Activated naive CD4-positive, alpha-beta T cell treated with anti-CD3 and anti-CD28 coated beads, Interleukin-2, amount 50 U/mL, for 72 hours (primary cell): ENCODE data around the gene BPI. TPM values are rescaled to one million over a fixed set of nuclear protein-coding genes. Genes with fewer than 3 reads are reported as not detected.

ENCODE experiments used
- ATAC-seq, 2 donors: fragments of 150-1000 bp; cut with Tn5 transposase; 2 replicates each; pipeline ENCODE4 v1.10.0; 2021; ENCODE audit warnings: mild to moderate bottlenecking in 2 of 2, moderate library complexity in 2 of 2
- DNase-seq, 2 donors: peaks; one replicate each; pipeline ENCODE4 v3.0.0; 2021 to 2022; ENCODE audit warnings: low spot score in 2 of 2
- H3K27ac Mint-ChIP-seq, 2 donors: one replicate each; pipeline ENCODE4 v1.8.0; 2022; ENCODE audit warnings: mild to moderate bottlenecking in 2 of 2, mixed read lengths in 2 of 2
- H3K36me3 Mint-ChIP-seq, 2 donors: one replicate each; pipeline ENCODE4 v1.8.0; 2022; ENCODE audit warnings: mixed read lengths in 2 of 2
- H3K9me3 Mint-ChIP-seq, 2 donors: one replicate each; pipeline ENCODE4 v1.8.0; 2022; ENCODE audit warnings: mixed read lengths in 2 of 2
- total RNA-seq, 2 donors: library from RNA; stranded (reverse); gene quantifications; one replicate each; pipeline ENCODE4 v1.2.3, GENCODE V29; 2022

Gene BPI
- total RNA-seq, 2 donors from 2014 or later: not detected

DNA sequence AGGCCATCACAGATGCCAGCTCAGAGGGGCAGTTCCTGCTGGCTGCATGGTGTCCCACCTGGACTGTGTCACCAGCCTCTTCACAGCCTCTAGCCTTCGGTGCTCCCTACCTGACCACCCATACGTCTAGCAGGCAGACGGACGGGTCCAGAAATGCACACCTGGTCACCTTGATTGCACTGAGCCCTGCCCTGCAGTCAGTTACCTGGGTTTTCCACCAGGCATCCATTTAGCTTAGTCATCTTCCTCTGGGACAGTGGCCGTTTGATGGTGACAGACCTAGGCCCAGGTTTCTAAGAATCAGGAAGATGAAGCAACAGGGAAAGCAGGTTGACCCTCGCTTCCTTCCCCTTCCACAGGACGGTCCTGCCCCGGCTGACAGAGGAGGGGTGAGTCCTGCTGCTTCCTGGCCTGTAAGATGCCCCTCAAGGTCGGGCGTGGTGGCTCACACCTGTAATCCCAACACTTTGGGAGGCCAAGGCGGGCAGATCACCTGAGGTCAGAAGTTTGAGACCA, 9.8 kb upstream of the BPI start:
- no peak overlapping the region for H3K27ac Mint-ChIP-seq
- H3K36me3 Mint-ChIP-seq: no peaks in the 10 kb centered on the region
- ATAC-seq (no peak), DNase-seq (no peak)
- H3K9me3 Mint-ChIP-seq: no peaks in the 10 kb centered on the region

DNA sequence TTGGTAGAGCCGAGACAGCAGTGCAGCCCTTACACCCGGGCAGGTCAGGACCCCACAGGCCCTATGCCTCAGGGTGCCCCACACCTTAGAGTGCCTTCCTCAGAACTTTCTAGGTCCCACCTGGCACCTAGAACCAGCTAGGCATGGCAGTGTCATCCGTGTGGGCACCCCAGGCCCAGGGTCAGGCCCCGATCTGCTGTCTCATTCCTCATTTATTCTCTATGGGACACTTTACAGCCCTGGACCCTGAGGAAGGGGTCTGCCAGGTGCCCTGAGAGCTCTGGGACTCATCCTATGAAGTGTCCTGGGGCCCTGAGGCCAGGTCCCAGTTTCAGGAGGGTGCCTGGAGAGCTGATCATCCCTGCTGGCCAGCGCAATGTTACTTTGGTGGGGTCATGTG, 8.1 kb upstream of the BPI start:
- Mint-ChIP-seq H3K36me3 (no peaks in the 10 kb centered on the region), H3K27ac (peak overlapping the region in 1 of 2 donors; percentile 27), H3K9me3 (no peaks in the 10 kb centered on the region)
- DNase-seq (no peak), ATAC-seq (no peak)

GRCh38 chr20:38296433-38296832, 7.5 kb upstream of the BPI start:
- H3K27ac Mint-ChIP-seq: peak overlapping the region in 1 of 2 donors; percentile 27
- H3K9me3 Mint-ChIP-seq: no peaks in the 10 kb centered on the region
- no peaks in the 10 kb centered on the region for H3K36me3 Mint-ChIP-seq
- DNase-seq (no peak), ATAC-seq (no peak)

- H3K36me3 Mint-ChIP-seq: no peaks in the 10 kb centered on the region
- ATAC-seq: no peak
- no peaks in the 10 kb centered on the region for H3K9me3 Mint-ChIP-seq
- no peak overlapping the region for H3K27ac Mint-ChIP-seq
- no peak for DNase-seq
These were observed 5.9 kb upstream of the BPI start for GRCh38 chr20:38297916-38298674.

GRCh38 chr20:38298768-38299288, 5.1 kb upstream of the BPI start:
- ATAC-seq: no peak
- no peaks in the 10 kb centered on the region for H3K36me3 Mint-ChIP-seq

GRCh38 chr20:38299963-38300362, 4.0 kb upstream of the BPI start:
- ATAC-seq: no peak
- no peaks in the 10 kb centered on the region for H3K36me3 Mint-ChIP-seq

More at GRCh38 chr20:38298768-38299288, 5.1 kb upstream of the BPI start:
- no peak for DNase-seq
- H3K9me3 Mint-ChIP-seq: no peaks in the 10 kb centered on the region
- no peak overlapping the region for H3K27ac Mint-ChIP-seq

GRCh38 chr20:38300438-38300837, 3.5 kb upstream of the BPI start:
- Mint-ChIP-seq H3K36me3 (no peaks in the 10 kb centered on the region), H3K27ac (no peak overlapping the region), H3K9me3 (no peaks in the 10 kb centered on the region)
- DNase-seq: no peak
- no peak for ATAC-seq

More at GRCh38 chr20:38299963-38300362, 4.0 kb upstream of the BPI start:
- no peaks in the 10 kb centered on the region for H3K9me3 Mint-ChIP-seq
- no peak for DNase-seq
- H3K27ac Mint-ChIP-seq: no peak overlapping the region

GRCh38 chr20:38301309-38301708, 2.6 kb upstream of the BPI start:
- Mint-ChIP-seq H3K27ac (no peak overlapping the region), H3K9me3 (no peaks in the 10 kb centered on the region), H3K36me3 (no peaks in the 10 kb centered on the region)
- ATAC-seq (peak in 1 of 2 donors; percentile 46), DNase-seq (no peak)

DNA sequence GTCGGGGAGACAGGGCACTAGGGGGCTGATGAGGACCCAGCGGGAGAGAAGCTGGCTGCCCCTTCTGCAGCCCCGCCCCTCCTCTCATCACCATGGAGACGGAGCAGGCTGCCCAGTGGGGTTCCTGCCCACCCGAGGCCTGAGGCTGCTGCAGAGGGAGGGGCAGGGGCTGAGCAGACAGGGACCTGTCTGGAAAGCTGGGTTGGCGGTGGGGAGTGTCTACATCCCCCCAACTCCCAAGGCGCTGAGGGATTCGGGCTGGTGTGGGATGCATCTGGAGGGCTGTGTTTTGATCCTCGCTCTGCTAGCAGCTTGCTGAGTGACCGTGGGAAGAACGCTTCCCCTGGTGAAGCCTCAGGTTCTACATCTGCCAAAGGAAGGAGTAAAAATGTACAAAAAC, 1.2 kb upstream of the BPI start:
- no peak for ATAC-seq

GRCh38 chr20:38304845-38305447, 990 bp downstream of the BPI start:
- H3K36me3 Mint-ChIP-seq: no peaks in the 10 kb centered on the region
- no peaks in the 10 kb centered on the region for H3K9me3 Mint-ChIP-seq
- ATAC-seq (peak in 1 of 2 donors; percentile 60), DNase-seq (peak in 1 of 2 donors; percentile 47)
- no peak overlapping the region for H3K27ac Mint-ChIP-seq

More for the DNA sequence above, 1.2 kb upstream of the BPI start:
- Mint-ChIP-seq H3K36me3 (no peaks in the 10 kb centered on the region), H3K9me3 (no peaks in the 10 kb centered on the region), H3K27ac (no peak overlapping the region)
- DNase-seq: no peak

DNA sequence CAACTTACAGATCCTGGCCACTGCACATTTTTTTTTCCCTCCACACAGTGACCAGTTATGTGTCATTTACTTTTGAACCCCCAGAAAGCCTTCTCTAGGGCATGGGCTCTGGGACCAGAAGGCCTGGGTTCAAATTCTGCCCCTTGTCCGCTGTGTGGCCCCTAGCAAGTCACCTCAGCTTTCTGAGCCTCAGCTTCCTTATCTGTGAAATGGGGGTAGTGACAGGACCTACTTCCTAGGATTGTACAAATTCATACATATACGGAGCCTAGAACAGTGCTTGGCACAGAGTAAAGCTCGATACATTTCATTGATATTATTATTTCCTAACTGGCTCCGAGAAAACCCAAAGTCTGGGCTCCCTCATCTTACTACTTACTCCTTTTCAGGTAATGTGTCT, 1.6 kb downstream of the BPI start:
- DNase-seq (no peak), ATAC-seq (no peak)
- no peaks in the 10 kb centered on the region for H3K9me3 Mint-ChIP-seq
- H3K36me3 Mint-ChIP-seq: no peaks in the 10 kb centered on the region
- no peak overlapping the region for H3K27ac Mint-ChIP-seq

- ATAC-seq: no peak
- no peak overlapping the region for H3K27ac Mint-ChIP-seq
- no peak for DNase-seq
- H3K9me3 Mint-ChIP-seq: no peaks in the 10 kb centered on the region
- H3K36me3 Mint-ChIP-seq: no peaks in the 10 kb centered on the region
These were observed 2.4 kb downstream of the BPI start for GRCh38 chr20:38306379-38306778.

DNA sequence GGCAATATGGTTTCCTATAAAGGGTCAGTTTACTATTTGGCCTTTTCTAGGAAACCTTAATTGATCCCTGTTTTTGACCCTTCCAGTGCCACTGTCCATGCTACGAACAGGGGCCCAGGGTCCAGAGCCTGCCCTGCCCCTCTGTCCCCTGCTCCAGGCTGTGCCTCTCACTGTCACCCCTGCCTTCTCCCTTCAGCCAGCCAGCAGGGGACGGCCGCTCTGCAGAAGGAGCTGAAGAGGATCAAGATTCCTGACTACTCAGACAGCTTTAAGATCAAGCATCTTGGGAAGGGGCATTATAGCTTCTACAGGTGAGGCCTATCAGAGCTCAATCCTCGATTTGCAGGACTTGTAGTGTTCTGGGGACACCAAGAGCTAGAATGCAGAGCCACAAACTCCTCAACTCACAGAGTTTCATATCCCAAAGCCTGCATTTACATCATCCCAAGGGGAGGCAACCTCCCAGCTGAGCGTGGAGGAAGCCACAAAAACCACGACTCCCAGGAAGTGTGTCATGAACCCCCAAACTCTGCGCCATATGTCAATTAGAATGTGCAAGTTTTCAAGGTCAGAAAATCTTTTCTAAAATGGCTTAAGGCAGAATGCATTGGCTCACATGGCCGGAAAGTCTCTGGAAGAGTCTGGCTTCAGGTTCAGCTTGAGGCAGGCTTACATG, 3.6 kb downstream of the BPI start:
- Mint-ChIP-seq H3K36me3 (no peaks in the 10 kb centered on the region), H3K9me3 (no peaks in the 10 kb centered on the region), H3K27ac (no peak overlapping the region)
- DNase-seq (no peak), ATAC-seq (no peak)

DNA sequence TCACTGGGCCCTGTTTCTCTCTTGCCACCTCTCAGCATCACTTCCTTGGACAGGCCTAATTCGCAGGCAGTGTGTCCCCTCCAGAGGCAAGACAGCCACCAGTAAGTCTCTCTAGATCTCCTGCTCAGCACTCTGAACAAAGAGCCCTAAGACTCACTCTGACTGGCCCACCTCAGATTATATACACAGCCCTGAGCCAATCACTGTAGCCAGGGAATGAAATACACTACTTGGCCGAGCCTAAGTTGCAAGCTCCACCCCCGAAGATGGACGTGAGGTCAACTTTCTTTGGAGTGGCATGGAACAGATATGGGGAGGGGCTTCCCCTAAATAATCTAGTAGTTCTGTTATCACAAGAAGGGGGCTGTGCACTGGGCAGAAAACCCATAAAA, 4.1 kb downstream of the BPI start:
- ATAC-seq (no peak), DNase-seq (no peak)
- no peak overlapping the region for H3K27ac Mint-ChIP-seq
- H3K9me3 Mint-ChIP-seq: no peaks in the 10 kb centered on the region
- H3K36me3 Mint-ChIP-seq: no peaks in the 10 kb centered on the region

DNA sequence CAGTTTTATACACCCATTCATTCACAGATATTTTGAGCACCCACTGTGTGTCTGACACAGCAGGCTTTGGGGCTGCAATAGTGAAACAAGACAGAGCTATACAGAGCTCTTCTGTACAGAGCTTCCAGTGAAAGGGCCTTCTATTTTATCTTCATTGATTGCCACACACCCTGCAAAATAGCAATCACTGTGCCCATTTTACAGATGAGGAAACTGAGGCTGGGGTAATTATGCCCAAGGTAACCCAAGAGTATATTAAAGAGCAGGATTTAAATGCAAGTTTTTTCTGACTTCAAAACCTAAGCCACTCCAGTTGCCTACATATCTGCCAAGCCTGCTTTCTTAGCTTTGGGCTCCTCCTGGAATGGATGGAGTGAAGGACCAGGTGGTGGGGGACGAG, 4.5 kb downstream of the BPI start:
- H3K9me3 Mint-ChIP-seq: no peaks in the 10 kb centered on the region
- no peaks in the 10 kb centered on the region for H3K36me3 Mint-ChIP-seq
- ATAC-seq: no peak
- no peak for DNase-seq
- H3K27ac Mint-ChIP-seq: no peak overlapping the region

DNA sequence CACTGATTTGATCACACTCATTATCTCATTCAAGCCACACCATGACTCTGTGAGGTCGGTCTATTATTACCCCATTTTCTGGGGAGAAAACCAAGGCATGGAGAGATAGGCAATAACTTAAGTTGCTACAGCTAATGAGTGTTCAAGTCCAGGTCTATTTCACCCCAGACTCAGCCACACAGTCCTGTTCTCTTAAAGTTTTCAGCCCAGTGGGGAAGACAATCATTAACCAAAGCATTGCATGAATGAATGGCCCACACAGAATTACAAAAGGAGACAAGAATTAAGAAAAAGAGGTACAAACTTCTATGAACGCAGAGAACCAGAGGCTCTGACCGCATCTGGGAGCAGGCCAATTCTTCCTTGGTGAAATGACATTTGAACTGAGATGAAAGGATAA, 7.1 kb downstream of the BPI start:
- Mint-ChIP-seq H3K27ac (no peak overlapping the region), H3K36me3 (no peaks in the 10 kb centered on the region), H3K9me3 (no peaks in the 10 kb centered on the region)
- ATAC-seq (no peak), DNase-seq (no peak)

DNA sequence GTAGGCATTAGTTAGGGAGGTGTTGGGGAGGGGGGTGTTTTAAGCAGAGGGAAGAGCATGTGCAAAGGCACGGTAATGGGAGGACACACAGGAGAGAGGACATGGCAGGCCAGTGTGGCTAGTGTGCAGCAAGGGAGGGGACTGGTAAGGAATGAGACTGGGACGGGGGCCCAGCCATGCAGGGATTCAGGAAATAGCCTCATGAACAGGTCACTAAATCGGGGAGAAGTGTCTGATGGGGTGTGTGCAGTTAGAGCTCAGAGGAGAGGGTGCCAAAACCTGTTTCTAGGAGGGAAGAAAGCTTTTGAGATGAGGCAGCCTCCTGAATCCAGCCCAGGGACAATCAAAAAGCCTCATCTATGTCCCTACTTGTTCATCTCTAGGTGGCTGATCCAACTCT, 7.5 kb downstream of the BPI start:
- DNase-seq (no peak), ATAC-seq (no peak)
- H3K27ac Mint-ChIP-seq: no peak overlapping the region
- no peaks in the 10 kb centered on the region for H3K9me3 Mint-ChIP-seq
- H3K36me3 Mint-ChIP-seq: no peaks in the 10 kb centered on the region
